HG03064 (cell line): ENCODE data around the gene ELP4.

ENCODE experiments used
- ATAC-seq: cut with Tn5 transposase; IDR thresholded peaks from one replicate; pipeline ENCODE4 v1.9.1; 2021; ENCODE audit warnings: low read depth; ENCODE audit not compliant: unreplicated experiment

The ELP4 gene

GRCh38 chr11:31767685-31768084 lies 258.1 kb downstream of the ELP4 start:
- no peak for ATAC-seq

- no peak for ATAC-seq
Measured at GRCh38 chr11:31768749-31769640, 259.4 kb downstream of the ELP4 start.

GRCh38 chr11:31770011-31770700 lies 260.6 kb downstream of the ELP4 start:
- no peak for ATAC-seq

- ATAC-seq: no peak
Measured at GRCh38 chr11:31772412-31772811, 262.8 kb downstream of the ELP4 start.

- ATAC-seq: no peak
Measured at GRCh38 chr11:31779374-31779791, 269.8 kb downstream of the ELP4 start.

- no peak for ATAC-seq
Measured at GRCh38 chr11:31780078-31780477, 270.5 kb downstream of the ELP4 start.

- ATAC-seq: no peak
Measured at GRCh38 chr11:31780480-31780971, 271.0 kb downstream of the ELP4 start.

GRCh38 chr11:31782257-31782656 lies 272.7 kb downstream of the ELP4 start:
- ATAC-seq: no peak

GRCh38 chr11:31783252-31783651 lies 273.7 kb downstream of the ELP4 start:
- ATAC-seq: no peak

GRCh38 chr11:31784611-31785010 lies 275.0 kb downstream of the ELP4 start:
- ATAC-seq: no peak

- no peak for ATAC-seq
Measured at GRCh38 chr11:31786996-31787685, 277.6 kb downstream of the ELP4 start.

GRCh38 chr11:31788085-31788484 lies 278.5 kb downstream of the ELP4 start:
- no peak for ATAC-seq

GRCh38 chr11:31790649-31791048 lies 281.1 kb downstream of the ELP4 start:
- ATAC-seq: no peak

- no peak for ATAC-seq
Measured at GRCh38 chr11:31792036-31792435, 282.5 kb downstream of the ELP4 start.

GRCh38 chr11:31792456-31792855 lies 282.9 kb downstream of the ELP4 start:
- no peak for ATAC-seq

- no peak for ATAC-seq
Measured at GRCh38 chr11:31793264-31793663, 283.7 kb downstream of the ELP4 start.

- no peak for ATAC-seq
Measured at GRCh38 chr11:31794548-31794947, 285.0 kb downstream of the ELP4 start.

GRCh38 chr11:31795706-31796498 lies 286.3 kb downstream of the ELP4 start:
- no peak for ATAC-seq

- ATAC-seq: no peak
Measured at GRCh38 chr11:31796499-31797189, 287.1 kb downstream of the ELP4 start.
